HepG2 (cell line): Measurements from ENCODE around the gene HIGD1C. TPM values are rescaled to one million over a fixed set of nuclear protein-coding genes. Genes with fewer than 3 reads are reported as not detected.
A peak's percentile ranks its signal among the peaks of the same experiment; 100 is the strongest.

ENCODE experiments used
- CEBPB ChIP-seq: IDR thresholded peaks from 2 replicates; pipeline ENCODE4 v1.6.1; 2011; ENCODE audit warnings: low read depth, low read length, improper control_type of control experiment, borderline replicate concordance
- polyA plus RNA-seq, 8 experiments: library from polyadenylated mRNA; depleted of rRNA in 3 of 8; stranded (reverse) in 7 of 8; unstranded in 1 of 8; fragments of >200 nt; fragmentation: Illumina TruSeq in 4 of 8; extraction: Trizol in 4 of 8; gene quantifications; 2 replicates each; pipeline versions ENCODE4 v1.2.1 to v1.2.3, GENCODE V29; 2011 to 2016; ENCODE audit warnings: low read depth in 4 of 8, missing spikeins in 1 of 8, mixed read lengths in 1 of 8; ENCODE audit not compliant: insufficient read depth in 1 of 8
- small RNA-seq, 3 experiments: library from RNA; depleted of rRNA; stranded (forward); fragments of <200 nt; gene quantifications; one replicate each; pipeline ENCODE3, GENCODE V24; 2012; ENCODE audit warnings: low read depth in 2 of 3, low replicate concordance in 1 of 3; ENCODE audit not compliant: insufficient read length in 3 of 3, insufficient read depth in 2 of 3
- total RNA-seq, 5 experiments: library from RNA; depleted of rRNA; stranded (reverse); fragments of >200 nt; fragmentation: Illumina TruSeq; extraction: Trizol; gene quantifications; 2 replicates each; pipeline ENCODE4 v1.2.3, GENCODE V29; 2016; ENCODE audit warnings: low read depth in 1 of 5
- TF ChIP-seq, protein P1 (sequence below), 2 experiments: sonication (generic) in 1 of 2; formaldehyde crosslinking in 1 of 2; IDR thresholded peaks; 2 replicates each; pipeline versions ENCODE4 v1.4.0 to v1.6.1; 2016 to 2020; ENCODE audit warnings: borderline replicate concordance in 1 of 2, low read depth in 1 of 2, mild to moderate bottlenecking in 1 of 2, missing genetic modification reagents in 1 of 2

HIGD1C gene
- total and polyA plus RNA-seq, 2 of the 13 experiments (the other 11 are each of a cell fraction or from before 2014, with no cell fraction given), result not detected

DNA sequence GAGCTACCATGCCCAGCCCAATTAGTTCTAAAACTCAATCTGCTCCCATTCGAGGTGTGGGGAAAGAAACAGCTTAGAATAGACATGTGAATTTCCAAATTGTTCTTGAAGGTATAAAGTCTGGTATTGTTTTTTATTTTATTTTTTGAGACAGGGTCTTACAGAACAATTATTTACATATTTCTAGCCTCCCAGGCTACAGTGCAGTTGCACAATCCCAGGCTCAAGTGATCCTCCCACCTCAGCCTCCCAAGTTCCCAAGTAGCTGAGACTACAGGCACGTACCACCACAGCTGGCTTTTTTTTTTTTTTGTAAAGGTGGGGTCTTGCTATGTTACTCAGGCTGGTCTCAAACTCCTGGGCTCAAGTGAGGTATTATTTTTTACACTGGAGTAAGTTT, 67.6 kb downstream of the HIGD1C start (continued):
- TF ChIP-seq, protein P1, sequence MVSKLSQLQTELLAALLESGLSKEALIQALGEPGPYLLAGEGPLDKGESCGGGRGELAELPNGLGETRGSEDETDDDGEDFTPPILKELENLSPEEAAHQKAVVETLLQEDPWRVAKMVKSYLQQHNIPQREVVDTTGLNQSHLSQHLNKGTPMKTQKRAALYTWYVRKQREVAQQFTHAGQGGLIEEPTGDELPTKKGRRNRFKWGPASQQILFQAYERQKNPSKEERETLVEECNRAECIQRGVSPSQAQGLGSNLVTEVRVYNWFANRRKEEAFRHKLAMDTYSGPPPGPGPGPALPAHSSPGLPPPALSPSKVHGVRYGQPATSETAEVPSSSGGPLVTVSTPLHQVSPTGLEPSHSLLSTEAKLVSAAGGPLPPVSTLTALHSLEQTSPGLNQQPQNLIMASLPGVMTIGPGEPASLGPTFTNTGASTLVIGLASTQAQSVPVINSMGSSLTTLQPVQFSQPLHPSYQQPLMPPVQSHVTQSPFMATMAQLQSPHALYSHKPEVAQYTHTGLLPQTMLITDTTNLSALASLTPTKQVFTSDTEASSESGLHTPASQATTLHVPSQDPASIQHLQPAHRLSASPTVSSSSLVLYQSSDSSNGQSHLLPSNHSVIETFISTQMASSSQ (IDR thresholded peaks at IDR 0.05; ENCODE audit: low read depth), result no peak
- TF ChIP-seq, protein P1 (CRISPR knock-in tag; IDR thresholded peaks at IDR 0.05; ENCODE audit: borderline replicate concordance), result no peak
- TF ChIP-seq CEBPB, result peak; percentile 29; the same call in 1 of the 2 replicates

Small RNAs within 50 kb of the gene (small RNA-seq; reads per million reads assigned to genes)
- 0 reads per million in 3 experiments for gene AC008121.1
- gene RF00019, result 0 reads per million in 3 experiments
- 0 reads per million in 3 experiments for gene RNU6-87P

Other genes starting within 250 kb of the HIGD1C start
- gene ATF1, start 188.4 kb upstream of the HIGD1C start, total RNA-seq (2016; rRNA removed; fragmentation: Illumina TruSeq; extraction: Trizol), result 29.3 and 48.0 TPM in 2 replicates
- gene ATF1, start 188.4 kb upstream of the HIGD1C start, polyA plus RNA-seq (2011; rRNA removed), result 40.1 and 52.0 TPM in 2 replicates
- not detected in 2 replicates for gene TMPRSS12, start 109.6 kb upstream of the HIGD1C start, total RNA-seq (2016; rRNA removed; fragmentation: Illumina TruSeq; extraction: Trizol)
- not detected in 2 replicates for gene TMPRSS12, start 109.6 kb upstream of the HIGD1C start, polyA plus RNA-seq (2011; rRNA removed)
- 46.0 and 71.7 TPM in 2 replicates for gene SLC11A2, start 73.8 kb downstream of the HIGD1C start, total RNA-seq (2016; rRNA removed; fragmentation: Illumina TruSeq; extraction: Trizol)
- 69.0 and 77.0 TPM in 2 replicates for gene SLC11A2, start 73.8 kb downstream of the HIGD1C start, polyA plus RNA-seq (2011; rRNA removed)
- gene LETMD1, start 95.8 kb downstream of the HIGD1C start, total RNA-seq (2016; rRNA removed; fragmentation: Illumina TruSeq; extraction: Trizol), result 31.3 and 43.3 TPM in 2 replicates
- gene LETMD1, start 95.8 kb downstream of the HIGD1C start, polyA plus RNA-seq (2011; rRNA removed), result 81.5 and 87.7 TPM in 2 replicates
- 4.8 and 5.4 TPM in 2 replicates for gene CSRNP2, start 131.1 kb downstream of the HIGD1C start, total RNA-seq (2016; rRNA removed; fragmentation: Illumina TruSeq; extraction: Trizol)
- 7.3 and 7.5 TPM in 2 replicates for gene CSRNP2, start 131.1 kb downstream of the HIGD1C start, polyA plus RNA-seq (2011; rRNA removed)
- gene TFCP2, start 220.6 kb downstream of the HIGD1C start, total RNA-seq (2016; rRNA removed; fragmentation: Illumina TruSeq; extraction: Trizol), result 10.0 and 17.4 TPM in 2 replicates
- 5.7 and 7.6 TPM in 2 replicates for gene TFCP2, start 220.6 kb downstream of the HIGD1C start, polyA plus RNA-seq (2011; rRNA removed)